ENCODE measurements around the gene FFAR4.

- TF ChIP-seq, protein P1, sequence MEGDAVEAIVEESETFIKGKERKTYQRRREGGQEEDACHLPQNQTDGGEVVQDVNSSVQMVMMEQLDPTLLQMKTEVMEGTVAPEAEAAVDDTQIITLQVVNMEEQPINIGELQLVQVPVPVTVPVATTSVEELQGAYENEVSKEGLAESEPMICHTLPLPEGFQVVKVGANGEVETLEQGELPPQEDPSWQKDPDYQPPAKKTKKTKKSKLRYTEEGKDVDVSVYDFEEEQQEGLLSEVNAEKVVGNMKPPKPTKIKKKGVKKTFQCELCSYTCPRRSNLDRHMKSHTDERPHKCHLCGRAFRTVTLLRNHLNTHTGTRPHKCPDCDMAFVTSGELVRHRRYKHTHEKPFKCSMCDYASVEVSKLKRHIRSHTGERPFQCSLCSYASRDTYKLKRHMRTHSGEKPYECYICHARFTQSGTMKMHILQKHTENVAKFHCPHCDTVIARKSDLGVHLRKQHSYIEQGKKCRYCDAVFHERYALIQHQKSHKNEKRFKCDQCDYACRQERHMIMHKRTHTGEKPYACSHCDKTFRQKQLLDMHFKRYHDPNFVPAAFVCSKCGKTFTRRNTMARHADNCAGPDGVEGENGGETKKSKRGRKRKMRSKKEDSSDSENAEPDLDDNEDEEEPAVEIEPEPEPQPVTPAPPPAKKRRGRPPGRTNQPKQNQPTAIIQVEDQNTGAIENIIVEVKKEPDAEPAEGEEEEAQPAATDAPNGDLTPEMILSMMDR (IDR thresholded peaks at IDR 0.05): no peak
- TF ChIP-seq SIN3A (IDR thresholded peaks at IDR 0.05; ENCODE audit: borderline replicate concordance, insufficient read depth, low read depth, low read length) (no peak), REST (IDR thresholded peaks at IDR 0.05; ENCODE audit: insufficient read depth in 1 of 2, low read depth in 2 of 2, low read length in 1 of 2) (no peak)
Measured at GRCh38 chr10:93565446-93565845, 1.0 kb upstream of the FFAR4 start.

All from Panc1 (cell line).